Measurements from ENCODE around the gene XPA. TPM values are rescaled to one million over a fixed set of nuclear protein-coding genes. Genes with fewer than 3 reads are reported as not detected.

The XPA gene
- total RNA-seq, 1 donor from 2014 or later = 12.3 TPM

DNA sequence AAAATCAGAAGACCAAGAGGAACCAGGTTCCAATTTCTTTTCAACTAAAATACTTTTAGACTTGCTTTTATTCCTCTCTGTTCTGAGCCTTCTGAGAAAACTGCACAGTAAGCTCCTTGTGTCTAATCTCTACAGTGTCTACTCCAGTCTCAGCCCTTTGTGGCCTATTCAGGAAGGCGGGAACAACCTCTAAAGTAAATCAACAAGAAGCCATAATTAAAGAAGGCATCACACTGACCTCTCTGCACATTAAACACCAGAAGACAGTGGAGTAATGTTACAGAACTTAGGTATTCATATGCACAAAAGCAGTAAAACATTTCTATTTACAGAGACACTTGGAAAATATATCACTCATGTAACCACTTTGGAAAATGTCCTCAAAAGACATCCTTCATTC lies 14.9 kb downstream of the XPA start:
- Mint-ChIP-seq H3K27ac (ENCODE audit: unreplicated experiment) (no peak overlapping the region), H3K4me1 (ENCODE audit: low read depth, unreplicated experiment) (no peaks in the 10 kb centered on the region), H3K36me3 (ENCODE audit: unreplicated experiment) (no peaks in the 10 kb centered on the region), H3K27me3 (ENCODE audit: unreplicated experiment) (no peaks in the 10 kb centered on the region), H3K9me3 (ENCODE audit: unreplicated experiment) (no peaks in the 10 kb centered on the region), H3K4me3 (ENCODE audit: unreplicated experiment) (no peak overlapping the region)
- no peak for DNase-seq
- TF ChIP-seq, protein P1, sequence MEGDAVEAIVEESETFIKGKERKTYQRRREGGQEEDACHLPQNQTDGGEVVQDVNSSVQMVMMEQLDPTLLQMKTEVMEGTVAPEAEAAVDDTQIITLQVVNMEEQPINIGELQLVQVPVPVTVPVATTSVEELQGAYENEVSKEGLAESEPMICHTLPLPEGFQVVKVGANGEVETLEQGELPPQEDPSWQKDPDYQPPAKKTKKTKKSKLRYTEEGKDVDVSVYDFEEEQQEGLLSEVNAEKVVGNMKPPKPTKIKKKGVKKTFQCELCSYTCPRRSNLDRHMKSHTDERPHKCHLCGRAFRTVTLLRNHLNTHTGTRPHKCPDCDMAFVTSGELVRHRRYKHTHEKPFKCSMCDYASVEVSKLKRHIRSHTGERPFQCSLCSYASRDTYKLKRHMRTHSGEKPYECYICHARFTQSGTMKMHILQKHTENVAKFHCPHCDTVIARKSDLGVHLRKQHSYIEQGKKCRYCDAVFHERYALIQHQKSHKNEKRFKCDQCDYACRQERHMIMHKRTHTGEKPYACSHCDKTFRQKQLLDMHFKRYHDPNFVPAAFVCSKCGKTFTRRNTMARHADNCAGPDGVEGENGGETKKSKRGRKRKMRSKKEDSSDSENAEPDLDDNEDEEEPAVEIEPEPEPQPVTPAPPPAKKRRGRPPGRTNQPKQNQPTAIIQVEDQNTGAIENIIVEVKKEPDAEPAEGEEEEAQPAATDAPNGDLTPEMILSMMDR (IDR thresholded peaks at IDR 0.05; ENCODE audit: partially characterized antibody, unreplicated experiment) = no peak

DNA sequence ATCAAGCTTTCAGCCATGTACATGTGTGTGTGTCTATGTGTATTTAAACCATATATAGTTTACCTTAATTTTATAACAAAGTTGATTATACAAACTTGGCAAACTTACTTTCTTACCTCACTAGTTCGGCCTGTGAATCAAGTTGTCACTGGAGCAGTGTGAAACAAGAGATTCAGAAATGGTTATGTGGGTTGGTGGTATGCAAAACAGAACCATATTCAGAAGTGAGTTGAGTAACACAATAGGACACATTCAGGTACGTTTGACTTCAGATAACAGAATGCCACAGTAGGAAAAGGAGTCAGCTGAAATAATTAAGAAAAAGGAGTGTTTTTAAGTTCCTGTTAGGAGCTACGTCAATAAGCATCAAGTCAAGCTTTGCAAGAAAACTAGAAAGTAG lies 21.5 kb downstream of the XPA start:
- no peaks in the 10 kb centered on the region for H3K9me3 Mint-ChIP-seq (ENCODE audit: unreplicated experiment)
- TF ChIP-seq, protein P1 (IDR thresholded peaks at IDR 0.05; ENCODE audit: partially characterized antibody, unreplicated experiment) = no peak
- H3K36me3 Mint-ChIP-seq (ENCODE audit: unreplicated experiment) = no peaks in the 10 kb centered on the region
- no peak overlapping the region for H3K4me3 Mint-ChIP-seq (ENCODE audit: unreplicated experiment)
- no peak for DNase-seq
- no peaks in the 10 kb centered on the region for H3K27me3 Mint-ChIP-seq (ENCODE audit: unreplicated experiment)
- no peak overlapping the region for H3K27ac Mint-ChIP-seq (ENCODE audit: unreplicated experiment)
- no peaks in the 10 kb centered on the region for H3K4me1 Mint-ChIP-seq (ENCODE audit: low read depth, unreplicated experiment)

DNA sequence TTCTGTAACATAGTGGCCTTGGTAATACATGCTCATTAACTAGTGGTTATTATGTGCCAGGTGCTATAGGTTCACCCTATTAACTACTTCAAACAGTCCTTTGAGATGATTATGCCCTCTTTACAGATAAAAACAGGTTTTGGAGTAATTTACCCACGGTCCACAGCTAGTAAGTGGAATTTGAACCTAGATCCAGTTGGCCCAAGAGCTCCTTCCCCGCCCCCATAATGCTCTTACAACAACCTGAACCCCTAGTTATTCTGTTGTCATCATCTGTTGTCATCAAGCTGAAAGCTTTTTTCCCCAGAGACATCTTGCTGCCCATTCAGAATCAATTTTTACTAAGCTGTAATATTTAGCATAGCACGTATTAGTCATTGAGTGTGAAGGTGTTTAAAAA lies 23.2 kb downstream of the XPA start:
- no peaks in the 10 kb centered on the region for H3K27me3 Mint-ChIP-seq (ENCODE audit: unreplicated experiment)
- no peaks in the 10 kb centered on the region for H3K36me3 Mint-ChIP-seq (ENCODE audit: unreplicated experiment)

DNA sequence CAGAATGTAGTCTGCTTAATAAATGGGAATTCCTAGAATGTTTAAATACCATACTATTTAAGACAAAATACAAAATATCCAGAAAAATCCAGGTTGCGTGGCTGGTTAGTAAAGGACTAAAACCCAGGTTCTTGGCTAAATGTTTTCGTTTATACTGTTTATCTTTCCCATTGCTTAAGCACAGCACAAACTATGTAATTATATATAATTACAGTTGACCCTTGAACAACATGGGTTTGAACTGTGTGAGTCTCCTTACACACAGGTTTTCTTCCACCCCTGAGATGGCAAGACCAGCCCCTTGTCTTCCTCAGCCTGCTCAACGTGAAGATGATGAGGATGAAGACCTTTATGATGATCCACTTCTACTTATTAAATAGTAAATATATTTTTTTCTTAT lies 24.7 kb downstream of the XPA start:
- no peak overlapping the region for H3K27ac Mint-ChIP-seq (ENCODE audit: unreplicated experiment)
- H3K4me3 Mint-ChIP-seq (ENCODE audit: unreplicated experiment) = no peak overlapping the region
- no peaks in the 10 kb centered on the region for H3K9me3 Mint-ChIP-seq (ENCODE audit: unreplicated experiment)
- H3K36me3 Mint-ChIP-seq (ENCODE audit: unreplicated experiment) = no peaks in the 10 kb centered on the region
- TF ChIP-seq, protein P1 (IDR thresholded peaks at IDR 0.05; ENCODE audit: partially characterized antibody, unreplicated experiment) = no peak
- no peaks in the 10 kb centered on the region for H3K27me3 Mint-ChIP-seq (ENCODE audit: unreplicated experiment)
- H3K4me1 Mint-ChIP-seq (ENCODE audit: low read depth, unreplicated experiment) = no peaks in the 10 kb centered on the region
- no peak for DNase-seq

More for the DNA sequence above, 23.2 kb downstream of the XPA start:
- Mint-ChIP-seq H3K4me3 (ENCODE audit: unreplicated experiment) (no peak overlapping the region), H3K27ac (ENCODE audit: unreplicated experiment) (no peak overlapping the region), H3K4me1 (ENCODE audit: low read depth, unreplicated experiment) (no peaks in the 10 kb centered on the region), H3K9me3 (ENCODE audit: unreplicated experiment) (no peaks in the 10 kb centered on the region)
- TF ChIP-seq, protein P1 (IDR thresholded peaks at IDR 0.05; ENCODE audit: partially characterized antibody, unreplicated experiment) = no peak
- no peak for DNase-seq

DNA sequence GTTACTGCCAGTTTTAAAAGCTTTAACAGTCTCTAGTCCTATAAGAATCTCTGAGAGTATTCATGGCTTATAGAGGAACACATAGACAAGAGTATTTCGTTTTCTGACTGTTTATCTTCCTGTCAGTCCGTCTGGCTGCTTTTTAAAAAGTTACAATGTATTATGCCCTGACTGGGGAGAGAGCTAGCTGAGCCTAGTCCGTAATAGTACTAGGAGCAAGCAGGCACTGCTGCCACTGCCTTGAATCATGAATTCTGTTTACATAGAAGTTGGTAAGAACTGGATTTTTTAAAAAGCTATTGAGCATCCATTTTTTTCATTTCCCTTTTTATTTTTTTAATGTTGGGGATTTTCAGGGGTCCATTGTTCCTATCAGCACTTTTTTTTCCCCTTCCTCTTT lies 26.6 kb downstream of the XPA start:
- no peaks in the 10 kb centered on the region for H3K27me3 Mint-ChIP-seq (ENCODE audit: unreplicated experiment)
- DNase-seq = no peak
- no peaks in the 10 kb centered on the region for H3K4me1 Mint-ChIP-seq (ENCODE audit: low read depth, unreplicated experiment)
- no peak overlapping the region for H3K27ac Mint-ChIP-seq (ENCODE audit: unreplicated experiment)
- no peak overlapping the region for H3K4me3 Mint-ChIP-seq (ENCODE audit: unreplicated experiment)
- no peaks in the 10 kb centered on the region for H3K9me3 Mint-ChIP-seq (ENCODE audit: unreplicated experiment)
- TF ChIP-seq, protein P1 (IDR thresholded peaks at IDR 0.05; ENCODE audit: partially characterized antibody, unreplicated experiment) = no peak
- no peaks in the 10 kb centered on the region for H3K36me3 Mint-ChIP-seq (ENCODE audit: unreplicated experiment)

All from glutamatergic neuron (in vitro differentiated cells).